ENCODE data around the gene TPCN2.

- no peak for TF ChIP-seq POLR2AphosphoS5 (IDR thresholded peaks at IDR 0.05; ENCODE audit: low read depth, low read length)
- TF ChIP-seq CTCF (IDR thresholded peaks at IDR 0.05 in 2 of 3, conservative IDR thresholded peaks at IDR 0.05 in 1 of 3; ENCODE audit: borderline replicate concordance in 1 of 3, insufficient read depth in 1 of 3, low read depth in 2 of 3, low read length in 2 of 3) = no peak
- no peak for TF ChIP-seq POLR2A (IDR thresholded peaks at IDR 0.05; ENCODE audit: borderline replicate concordance, extremely low read depth, insufficient read depth, insufficient read length)
- TF ChIP-seq EZH2phosphoT487 (IDR thresholded peaks at IDR 0.05; ENCODE audit: borderline replicate concordance) = no peak
- TF ChIP-seq ZFX (IDR thresholded peaks at IDR 0.05) = no peak
- TF ChIP-seq, protein P1, sequence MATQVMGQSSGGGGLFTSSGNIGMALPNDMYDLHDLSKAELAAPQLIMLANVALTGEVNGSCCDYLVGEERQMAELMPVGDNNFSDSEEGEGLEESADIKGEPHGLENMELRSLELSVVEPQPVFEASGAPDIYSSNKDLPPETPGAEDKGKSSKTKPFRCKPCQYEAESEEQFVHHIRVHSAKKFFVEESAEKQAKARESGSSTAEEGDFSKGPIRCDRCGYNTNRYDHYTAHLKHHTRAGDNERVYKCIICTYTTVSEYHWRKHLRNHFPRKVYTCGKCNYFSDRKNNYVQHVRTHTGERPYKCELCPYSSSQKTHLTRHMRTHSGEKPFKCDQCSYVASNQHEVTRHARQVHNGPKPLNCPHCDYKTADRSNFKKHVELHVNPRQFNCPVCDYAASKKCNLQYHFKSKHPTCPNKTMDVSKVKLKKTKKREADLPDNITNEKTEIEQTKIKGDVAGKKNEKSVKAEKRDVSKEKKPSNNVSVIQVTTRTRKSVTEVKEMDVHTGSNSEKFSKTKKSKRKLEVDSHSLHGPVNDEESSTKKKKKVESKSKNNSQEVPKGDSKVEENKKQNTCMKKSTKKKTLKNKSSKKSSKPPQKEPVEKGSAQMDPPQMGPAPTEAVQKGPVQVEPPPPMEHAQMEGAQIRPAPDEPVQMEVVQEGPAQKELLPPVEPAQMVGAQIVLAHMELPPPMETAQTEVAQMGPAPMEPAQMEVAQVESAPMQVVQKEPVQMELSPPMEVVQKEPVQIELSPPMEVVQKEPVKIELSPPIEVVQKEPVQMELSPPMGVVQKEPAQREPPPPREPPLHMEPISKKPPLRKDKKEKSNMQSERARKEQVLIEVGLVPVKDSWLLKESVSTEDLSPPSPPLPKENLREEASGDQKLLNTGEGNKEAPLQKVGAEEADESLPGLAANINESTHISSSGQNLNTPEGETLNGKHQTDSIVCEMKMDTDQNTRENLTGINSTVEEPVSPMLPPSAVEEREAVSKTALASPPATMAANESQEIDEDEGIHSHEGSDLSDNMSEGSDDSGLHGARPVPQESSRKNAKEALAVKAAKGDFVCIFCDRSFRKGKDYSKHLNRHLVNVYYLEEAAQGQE (IDR thresholded peaks at IDR 0.05; ENCODE audit: low read depth) = no peak
- no peak for TF ChIP-seq SP1 (IDR thresholded peaks at IDR 0.05; ENCODE audit: low read depth)
These were observed 73.0 kb downstream of the TPCN2 start for GRCh38 chr11:69121621-69122325.
